Central memory CD8-positive, alpha-beta T cell (primary cell): ENCODE data around the gene POLE2.
A peak's percentile ranks its signal among the peaks of the same experiment; 100 is the strongest.
"Not testable (repeated sequence)": the region's sequence is repeated elsewhere in the genome, so short reads cannot be mapped to it uniquely, and the experiment has no call there.

Experiments used
- ATAC-seq: fragments of 150-1000 bp; cut with Tn5 transposase; replicated peaks from 2 replicates; pipeline ENCODE4 v1.10.0; 2022; ENCODE audit warnings: mild to moderate bottlenecking, moderate FRiP score, moderate number of reproducible peaks; ENCODE audit not compliant: poor library complexity, severe bottlenecking; ENCODE audit errors: extremely low read depth
- DNase-seq, 2 donors: peaks; one replicate each; pipeline ENCODE4 v3.0.0; 2021; ENCODE audit warnings: low spot score in 2 of 2
- H3K27ac Mint-ChIP-seq: one replicate; pipeline ENCODE4 v1.8.0; 2022; ENCODE audit warnings: low read depth, mild to moderate bottlenecking, moderate library complexity, mixed read lengths
- H3K27me3 Mint-ChIP-seq: one replicate; pipeline ENCODE4 v1.8.0; 2022; ENCODE audit warnings: mixed read lengths
- H3K36me3 Mint-ChIP-seq: one replicate; pipeline ENCODE4 v1.8.0; 2022; ENCODE audit warnings: mild to moderate bottlenecking, moderate library complexity, mixed read lengths; ENCODE audit not compliant: insufficient read depth
- H3K4me1 Mint-ChIP-seq: one replicate; pipeline ENCODE4 v1.8.0; 2022; ENCODE audit warnings: mixed read lengths
- H3K4me3 Mint-ChIP-seq: one replicate; pipeline ENCODE4 v1.8.0; 2022; ENCODE audit warnings: mild to moderate bottlenecking, moderate library complexity, mixed read lengths
- H3K9me3 Mint-ChIP-seq: one replicate; pipeline ENCODE4 v1.8.0; 2022; ENCODE audit warnings: mixed read lengths

Gene POLE2

DNA sequence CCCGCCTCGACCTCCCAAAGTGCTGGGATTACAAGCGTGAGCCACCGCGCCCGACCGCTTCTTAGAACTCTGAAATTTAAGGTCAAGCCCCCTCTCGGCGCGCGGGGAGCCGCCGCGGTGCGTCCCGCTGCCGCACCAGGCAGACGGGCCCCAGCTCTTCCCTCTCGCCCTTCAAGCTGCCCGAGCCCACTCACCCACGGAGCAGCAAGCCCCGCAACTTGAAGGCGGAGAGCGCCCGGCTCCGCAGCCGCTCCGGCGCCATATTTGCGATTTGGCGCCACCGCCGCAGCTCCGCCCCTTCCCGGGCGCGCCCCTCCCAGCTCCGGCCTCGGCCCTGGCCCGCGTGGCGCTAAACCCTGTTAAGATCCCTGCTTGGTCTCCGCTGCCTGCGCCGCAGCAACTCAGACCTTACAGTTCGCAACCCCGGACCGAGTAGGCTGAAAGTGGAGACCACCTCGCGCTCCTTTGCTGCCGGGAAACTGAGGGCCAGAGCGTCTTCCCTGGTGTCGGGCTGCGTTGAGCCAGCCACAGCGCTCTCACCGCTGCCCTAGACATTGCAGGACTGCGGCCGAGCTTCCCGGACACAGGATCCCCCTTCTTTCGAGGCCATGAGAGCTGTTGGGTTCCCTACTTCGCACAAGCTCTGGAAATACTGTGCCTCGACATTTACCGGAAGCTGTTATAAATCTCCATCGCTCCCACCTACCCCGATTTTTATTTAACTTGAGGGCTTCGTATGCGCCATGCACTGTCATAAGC, at the start of gene POLE2:
Gene POLE2, minus strand, starts transcription at position 273 of the 759 bp plus-strand sequence. Its CDS starts 11 bp downstream, at position 262.
- H3K27ac Mint-ChIP-seq: peak within 1 kb of the TSS; percentile 74
- no peaks in the 10 kb centered on the region for H3K9me3 Mint-ChIP-seq
- H3K4me3 Mint-ChIP-seq: peak within 1 kb of the TSS; percentile 79
- DNase-seq (peak; percentile 36 to 53), ATAC-seq (peak; percentile 69)
- H3K4me1 Mint-ChIP-seq: peaks cover 14% of the 10 kb centered on the region
- no peaks in the 10 kb centered on the region for H3K27me3 Mint-ChIP-seq
- peaks cover 9% of the 10 kb centered on the region for H3K36me3 Mint-ChIP-seq

GRCh38 chr14:49735669-49736068, 47.7 kb upstream of the POLE2 start:
- H3K4me1 Mint-ChIP-seq, ATAC-seq, H3K27me3 Mint-ChIP-seq, H3K27ac Mint-ChIP-seq, H3K36me3 Mint-ChIP-seq, H3K9me3 Mint-ChIP-seq, H3K4me3 Mint-ChIP-seq, DNase-seq: not testable (repeated sequence)

GRCh38 chr14:49733836-49734235, 45.8 kb upstream of the POLE2 start:
- Mint-ChIP-seq H3K36me3 (peaks cover 8% of the 10 kb centered on the region), H3K9me3 (no peaks in the 10 kb centered on the region), H3K27ac (no peak overlapping the region), H3K27me3 (no peaks in the 10 kb centered on the region), H3K4me1 (no peaks in the 10 kb centered on the region), H3K4me3 (no peak overlapping the region)
- no peak for ATAC-seq
- DNase-seq: no peak

- H3K36me3 Mint-ChIP-seq: peaks cover 8% of the 10 kb centered on the region
- H3K4me3 Mint-ChIP-seq: no peak overlapping the region
- H3K27ac Mint-ChIP-seq: no peak overlapping the region
- ATAC-seq: no peak
- H3K9me3 Mint-ChIP-seq: no peaks in the 10 kb centered on the region
- H3K27me3 Mint-ChIP-seq: no peaks in the 10 kb centered on the region
- no peaks in the 10 kb centered on the region for H3K4me1 Mint-ChIP-seq
- no peak for DNase-seq
Observed at GRCh38 chr14:49732896-49733295, 44.9 kb upstream of the POLE2 start.

GRCh38 chr14:49727171-49727570, 39.2 kb upstream of the POLE2 start:
- Mint-ChIP-seq H3K9me3 (no peaks in the 10 kb centered on the region), H3K4me3 (no peak overlapping the region), H3K27me3 (no peaks in the 10 kb centered on the region), H3K36me3 (peaks cover 19% of the 10 kb centered on the region), H3K4me1 (no peaks in the 10 kb centered on the region), H3K27ac (no peak overlapping the region)
- ATAC-seq (no peak), DNase-seq (no peak)

DNA sequence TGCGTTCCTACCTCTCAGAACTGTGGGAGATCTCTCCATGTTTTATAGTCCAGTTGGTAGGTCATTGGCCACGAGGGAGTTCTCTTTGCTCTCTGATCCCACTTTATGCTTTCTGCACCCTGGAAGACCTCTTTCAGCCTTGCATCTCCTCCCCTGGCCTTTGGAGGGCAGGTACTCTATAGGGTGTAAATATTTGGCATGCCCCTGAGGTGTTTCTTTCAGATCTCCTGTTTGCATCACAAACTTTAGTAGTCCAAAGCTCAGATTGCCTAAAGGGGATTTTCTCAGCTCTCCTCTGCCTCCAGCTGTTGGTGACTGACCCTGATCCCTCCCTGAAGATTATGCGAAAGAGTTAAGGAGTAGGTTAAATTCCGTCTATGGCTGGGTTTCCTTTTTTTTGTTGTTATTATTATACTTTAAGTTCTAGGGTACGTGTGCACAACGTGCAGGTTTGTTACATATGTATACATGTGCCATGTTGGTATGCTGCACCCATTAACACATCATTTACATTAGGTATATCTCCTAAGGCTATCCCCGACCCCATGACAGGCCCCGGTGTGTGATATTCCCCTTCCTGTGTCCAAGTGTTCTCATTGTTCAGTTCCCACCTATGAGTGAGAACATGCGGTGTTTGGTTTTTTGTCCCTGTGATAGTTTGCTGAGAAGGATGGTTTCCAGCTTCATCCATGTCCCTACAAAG, 33.9 kb upstream of the POLE2 start:
- DNase-seq, H3K4me1 Mint-ChIP-seq, H3K27ac Mint-ChIP-seq, H3K4me3 Mint-ChIP-seq, H3K9me3 Mint-ChIP-seq, H3K27me3 Mint-ChIP-seq, ATAC-seq: not testable (repeated sequence)
- peaks cover 12% of the 10 kb centered on the region for H3K36me3 Mint-ChIP-seq

DNA sequence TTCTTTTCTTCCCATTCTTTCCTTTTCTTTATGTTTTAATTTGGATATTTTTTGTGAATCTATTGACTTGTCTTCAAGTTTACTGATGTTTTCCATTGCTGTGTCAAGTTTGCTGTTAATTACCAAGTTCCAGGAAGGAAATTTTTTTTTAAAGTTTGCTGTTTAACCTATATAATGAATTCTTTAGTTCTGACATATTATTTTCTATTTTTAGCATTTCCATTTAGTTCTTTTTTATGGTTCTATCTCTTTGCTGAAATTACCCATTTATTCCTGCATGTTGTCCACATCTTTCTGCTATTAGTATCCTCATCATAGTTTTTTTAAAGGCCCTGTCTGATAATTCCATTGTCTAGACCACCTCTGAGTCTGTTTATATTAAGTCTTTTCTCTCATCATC, 32.7 kb upstream of the POLE2 start:
- H3K27me3 Mint-ChIP-seq: no peaks in the 10 kb centered on the region
- DNase-seq (no peak), ATAC-seq (no peak)
- no peak overlapping the region for H3K4me3 Mint-ChIP-seq
- no peaks in the 10 kb centered on the region for H3K9me3 Mint-ChIP-seq
- H3K27ac Mint-ChIP-seq: peak overlapping the region; percentile 44
- H3K4me1 Mint-ChIP-seq: no peaks in the 10 kb centered on the region
- peaks cover 9% of the 10 kb centered on the region for H3K36me3 Mint-ChIP-seq

GRCh38 chr14:49710993-49711392, 23.0 kb upstream of the POLE2 start:
- not testable (repeated sequence) for H3K9me3 Mint-ChIP-seq, H3K27ac Mint-ChIP-seq, ATAC-seq, H3K36me3 Mint-ChIP-seq, DNase-seq, H3K4me1 Mint-ChIP-seq, H3K4me3 Mint-ChIP-seq, H3K27me3 Mint-ChIP-seq

- not testable (repeated sequence) for ATAC-seq, H3K27me3 Mint-ChIP-seq, DNase-seq, H3K27ac Mint-ChIP-seq, H3K4me1 Mint-ChIP-seq, H3K4me3 Mint-ChIP-seq, H3K9me3 Mint-ChIP-seq
- peaks cover 14% of the 10 kb centered on the region for H3K36me3 Mint-ChIP-seq
Observed at GRCh38 chr14:49704471-49704870, 16.5 kb upstream of the POLE2 start.

- no peak overlapping the region for H3K27ac Mint-ChIP-seq
- H3K9me3 Mint-ChIP-seq: no peaks in the 10 kb centered on the region
- no peak overlapping the region for H3K4me3 Mint-ChIP-seq
- ATAC-seq (no peak), DNase-seq (no peak)
- H3K4me1 Mint-ChIP-seq: peaks cover 9% of the 10 kb centered on the region
- H3K36me3 Mint-ChIP-seq: peaks cover 12% of the 10 kb centered on the region
- H3K27me3 Mint-ChIP-seq: no peaks in the 10 kb centered on the region
Observed at GRCh38 chr14:49703965-49704364, 16.0 kb upstream of the POLE2 start.

GRCh38 chr14:49702725-49703124, 14.7 kb upstream of the POLE2 start:
- Mint-ChIP-seq H3K27ac (no peak overlapping the region), H3K27me3 (no peaks in the 10 kb centered on the region), H3K9me3 (no peaks in the 10 kb centered on the region), H3K4me3 (no peak overlapping the region), H3K36me3 (peaks cover 12% of the 10 kb centered on the region), H3K4me1 (peaks cover 9% of the 10 kb centered on the region)
- DNase-seq: no peak
- ATAC-seq: no peak

DNA sequence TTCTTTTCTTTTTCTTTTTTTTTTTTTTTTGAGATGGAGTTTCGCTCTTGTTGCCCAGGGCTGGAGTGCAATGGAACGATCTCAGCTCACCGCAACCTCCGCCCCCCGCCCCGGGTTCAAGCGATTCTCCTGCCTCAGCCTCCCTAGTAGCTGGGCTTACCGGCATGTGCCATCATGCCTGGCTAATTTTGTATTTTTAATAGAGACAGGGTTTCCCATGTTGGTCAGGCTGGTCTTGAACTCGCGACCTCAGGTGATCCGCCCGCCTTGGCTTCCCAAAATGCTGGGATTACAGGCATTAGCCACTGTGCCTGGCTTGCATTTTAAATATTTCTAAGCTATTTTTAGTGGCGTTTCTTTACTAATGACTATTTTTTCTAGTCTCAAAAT, 5.7 kb upstream of the POLE2 start:
- DNase-seq, ATAC-seq, H3K9me3 Mint-ChIP-seq, H3K27me3 Mint-ChIP-seq: not testable (repeated sequence)
- H3K36me3 Mint-ChIP-seq: peaks cover 12% of the 10 kb centered on the region
- peak overlapping the region; percentile 79 for H3K27ac Mint-ChIP-seq
- peaks cover 13% of the 10 kb centered on the region for H3K4me1 Mint-ChIP-seq
- H3K4me3 Mint-ChIP-seq: peak overlapping the region; percentile 80
